Measurements from ENCODE around the gene RASGRF1. TPM values are rescaled to one million over a fixed set of nuclear protein-coding genes. Genes with fewer than 3 reads are reported as not detected.

Gene RASGRF1
- total RNA-seq, 1 donor from 2014 or later = 0.48 TPM

GRCh38 chr15:79099692-79100091 lies 9.1 kb upstream of the RASGRF1 start:
- peak; percentile 34 for DNase-seq (ENCODE audit: extremely low spot score, unreplicated experiment)
- H3K27me3 Mint-ChIP-seq (ENCODE audit: unreplicated experiment) = peaks cover 83% of the 10 kb centered on the region
- no peak for TF ChIP-seq CTCF (IDR thresholded peaks at IDR 0.05)
- H3K27ac Mint-ChIP-seq (ENCODE audit: unreplicated experiment) = no peak overlapping the region
- no peaks in the 10 kb centered on the region for H3K9me3 Mint-ChIP-seq (ENCODE audit: unreplicated experiment)
- H3K4me1 Mint-ChIP-seq (ENCODE audit: unreplicated experiment) = no peaks in the 10 kb centered on the region
- no peaks in the 10 kb centered on the region for H3K36me3 Mint-ChIP-seq (ENCODE audit: unreplicated experiment)
- H3K4me3 Mint-ChIP-seq (ENCODE audit: unreplicated experiment) = no peak overlapping the region

GRCh38 chr15:79094611-79095021 lies 4.0 kb upstream of the RASGRF1 start:
- H3K36me3 Mint-ChIP-seq (ENCODE audit: unreplicated experiment) = no peaks in the 10 kb centered on the region
- DNase-seq (ENCODE audit: extremely low spot score, unreplicated experiment) = peak; percentile 72
- peaks cover 10% of the 10 kb centered on the region for H3K4me1 Mint-ChIP-seq (ENCODE audit: unreplicated experiment)
- no peaks in the 10 kb centered on the region for H3K9me3 Mint-ChIP-seq (ENCODE audit: unreplicated experiment)
- H3K27me3 Mint-ChIP-seq (ENCODE audit: unreplicated experiment) = peaks cover 80% of the 10 kb centered on the region
- H3K4me3 Mint-ChIP-seq (ENCODE audit: unreplicated experiment) = no peak overlapping the region
- no peak overlapping the region for H3K27ac Mint-ChIP-seq (ENCODE audit: unreplicated experiment)
- no peak for TF ChIP-seq CTCF (IDR thresholded peaks at IDR 0.05)

GRCh38 chr15:79093352-79093935 lies 2.9 kb upstream of the RASGRF1 start:
- no peak overlapping the region for H3K27ac Mint-ChIP-seq (ENCODE audit: unreplicated experiment)
- peaks cover 10% of the 10 kb centered on the region for H3K4me1 Mint-ChIP-seq (ENCODE audit: unreplicated experiment)
- no peaks in the 10 kb centered on the region for H3K36me3 Mint-ChIP-seq (ENCODE audit: unreplicated experiment)
- TF ChIP-seq CTCF (IDR thresholded peaks at IDR 0.05) = no peak
- peaks cover 78% of the 10 kb centered on the region for H3K27me3 Mint-ChIP-seq (ENCODE audit: unreplicated experiment)
- peak; percentile 73 for DNase-seq (ENCODE audit: extremely low spot score, unreplicated experiment)
- no peaks in the 10 kb centered on the region for H3K9me3 Mint-ChIP-seq (ENCODE audit: unreplicated experiment)
- H3K4me3 Mint-ChIP-seq (ENCODE audit: unreplicated experiment) = no peak overlapping the region

- Mint-ChIP-seq H3K9me3 (ENCODE audit: unreplicated experiment) (no peaks in the 10 kb centered on the region), H3K36me3 (ENCODE audit: unreplicated experiment) (no peaks in the 10 kb centered on the region), H3K27me3 (ENCODE audit: unreplicated experiment) (peaks cover 79% of the 10 kb centered on the region), H3K4me3 (ENCODE audit: unreplicated experiment) (no peak overlapping the region), H3K4me1 (ENCODE audit: unreplicated experiment) (peaks cover 10% of the 10 kb centered on the region), H3K27ac (ENCODE audit: unreplicated experiment) (no peak overlapping the region)
- DNase-seq (ENCODE audit: extremely low spot score, unreplicated experiment) = peak; percentile 54
- no peak for TF ChIP-seq CTCF (IDR thresholded peaks at IDR 0.05)
Observed at GRCh38 chr15:79092382-79092781, 1.8 kb upstream of the RASGRF1 start.

GRCh38 chr15:79091204-79091867 lies 756 bp upstream of the RASGRF1 start:
- Mint-ChIP-seq H3K36me3 (ENCODE audit: unreplicated experiment) (no peaks in the 10 kb centered on the region), H3K9me3 (ENCODE audit: unreplicated experiment) (no peaks in the 10 kb centered on the region), H3K27ac (ENCODE audit: unreplicated experiment) (no peak overlapping the region), H3K4me1 (ENCODE audit: unreplicated experiment) (peaks cover 10% of the 10 kb centered on the region), H3K27me3 (ENCODE audit: unreplicated experiment) (peaks cover 79% of the 10 kb centered on the region), H3K4me3 (ENCODE audit: unreplicated experiment) (peak overlapping the region; percentile 68)
- no peak for TF ChIP-seq CTCF (IDR thresholded peaks at IDR 0.05)
- DNase-seq (ENCODE audit: extremely low spot score, unreplicated experiment) = peak; percentile 81
